Upper lobe of left lung (tissue), 4 donors: ENCODE data around the gene ADAM19.

Experiments
- CTCF ChIP-seq, 6 experiments: fragments of 450-650 bp in 4 of 6; fragments of 200-600 bp in 2 of 6; sonication (generic) in 2 of 6; IDR thresholded peaks; one replicate each; pipeline ENCODE4 v1.5.1; 2016 to 2019; ENCODE audit warnings: antibody characterized with exemption in 6 of 6
- POLR2AphosphoS5 ChIP-seq, 2 donors: sonication (generic); formaldehyde crosslinking; IDR thresholded peaks; one replicate each; pipeline ENCODE4 v1.5.1; 2017; ENCODE audit warnings: antibody characterized with exemption in 2 of 2

GRCh38 chr5:157618191-157618765, 42.7 kb upstream of the ADAM19 start:
- no peak for TF ChIP-seq CTCF (IDR thresholded peaks at IDR 0.05)
- no peak for TF ChIP-seq POLR2AphosphoS5 (IDR thresholded peaks at IDR 0.05)
